SK-N-SH (cell line): ENCODE measurements around the gene OR6C2.

Experiments
- CHD2 ChIP-seq: fragments of 150-350 bp; IDR thresholded peaks from 2 replicates; pipeline ENCODE4 v1.6.1; 2018; ENCODE audit warnings: low read length; ENCODE audit not compliant: partially characterized antibody
- EP300 ChIP-seq, 2 experiments: IDR thresholded peaks; 2 replicates each; pipeline versions ENCODE4 v1.4.0 to v1.6.1; 2012; ENCODE audit warnings: borderline replicate concordance in 1 of 2, low read depth in 1 of 2, low read length in 1 of 2
- FOXM1 ChIP-seq: IDR thresholded peaks from 2 replicates; pipeline ENCODE4 v1.4.0; 2012; ENCODE audit warnings: low read depth, mild to moderate bottlenecking
- POLR2AphosphoS5 ChIP-seq: IDR thresholded peaks from 2 replicates; pipeline ENCODE4 v1.6.1; 2012; ENCODE audit warnings: low read depth, low read length
- RCOR1 ChIP-seq: fragments of 150-350 bp; IDR thresholded peaks from 2 replicates; pipeline ENCODE4 v1.6.1; 2017; ENCODE audit warnings: antibody characterized with exemption, low read length
- TAF1 ChIP-seq: IDR thresholded peaks from 2 replicates; pipeline ENCODE4 v1.6.1; 2012; ENCODE audit warnings: low read depth, mild to moderate bottlenecking, low read length, moderate library complexity, borderline replicate concordance
- TCF12 ChIP-seq: IDR thresholded peaks from 2 replicates; pipeline ENCODE4 v1.4.0; 2012
- TEAD4 ChIP-seq: IDR thresholded peaks from 2 replicates; pipeline ENCODE4 v1.4.0; 2012; ENCODE audit warnings: mild to moderate bottlenecking, borderline replicate concordance; ENCODE audit not compliant: insufficient read depth
- YY1 ChIP-seq: IDR thresholded peaks from 2 replicates; pipeline ENCODE4 v1.4.0; 2012; ENCODE audit warnings: low read depth, mild to moderate bottlenecking
- TF ChIP-seq, protein P1 (sequence below): fragments of 200-600 bp; sonication (generic); IDR thresholded peaks from 2 replicates; pipeline ENCODE4 v1.6.1; 2017; ENCODE audit warnings: antibody characterized with exemption, mild to moderate bottlenecking, moderate library complexity
- TF ChIP-seq, protein P2 (sequence below): IDR thresholded peaks from 2 replicates; pipeline ENCODE4 v1.4.0; 2012; ENCODE audit warnings: low read depth, borderline replicate concordance
- TF ChIP-seq, protein P3 (sequence below): IDR thresholded peaks from 2 replicates; pipeline ENCODE4 v1.4.0; 2012; ENCODE audit warnings: low read depth
- TF ChIP-seq, protein P4 (sequence below): IDR thresholded peaks from 2 replicates; pipeline ENCODE4 v1.6.1; 2012; ENCODE audit warnings: mild to moderate bottlenecking, low read depth, low read length, moderate library complexity

DNA sequence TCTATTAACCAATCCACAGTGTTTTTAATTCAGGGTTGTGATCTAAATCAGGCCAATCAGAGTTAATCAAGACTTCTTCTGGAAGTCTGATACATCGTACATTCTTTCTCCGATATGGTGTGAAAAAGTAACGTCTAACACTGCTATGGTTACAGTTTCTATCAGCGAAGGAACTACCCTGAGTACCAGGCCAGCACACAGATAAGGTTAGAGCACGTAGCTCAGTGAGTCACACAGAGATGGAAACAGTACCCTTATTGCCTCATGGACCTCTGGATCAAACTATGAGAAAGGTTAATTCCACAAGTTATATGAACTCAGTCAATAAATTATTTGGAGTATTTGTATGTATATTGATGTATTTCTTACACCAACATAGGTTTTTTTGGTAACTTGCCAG lies 51.6 kb downstream of the OR6C2 start:
- TF ChIP-seq EP300 (IDR thresholded peaks at IDR 0.05; ENCODE audit: borderline replicate concordance in 1 of 2, low read depth in 1 of 2, low read length in 1 of 2) (no peak), RCOR1 (no peak), CHD2 (no peak), POLR2AphosphoS5 (no peak), TAF1 (no peak), FOXM1 (no peak), TCF12 (no peak), YY1 (no peak), TEAD4 (no peak)
- TF ChIP-seq, protein P1, sequence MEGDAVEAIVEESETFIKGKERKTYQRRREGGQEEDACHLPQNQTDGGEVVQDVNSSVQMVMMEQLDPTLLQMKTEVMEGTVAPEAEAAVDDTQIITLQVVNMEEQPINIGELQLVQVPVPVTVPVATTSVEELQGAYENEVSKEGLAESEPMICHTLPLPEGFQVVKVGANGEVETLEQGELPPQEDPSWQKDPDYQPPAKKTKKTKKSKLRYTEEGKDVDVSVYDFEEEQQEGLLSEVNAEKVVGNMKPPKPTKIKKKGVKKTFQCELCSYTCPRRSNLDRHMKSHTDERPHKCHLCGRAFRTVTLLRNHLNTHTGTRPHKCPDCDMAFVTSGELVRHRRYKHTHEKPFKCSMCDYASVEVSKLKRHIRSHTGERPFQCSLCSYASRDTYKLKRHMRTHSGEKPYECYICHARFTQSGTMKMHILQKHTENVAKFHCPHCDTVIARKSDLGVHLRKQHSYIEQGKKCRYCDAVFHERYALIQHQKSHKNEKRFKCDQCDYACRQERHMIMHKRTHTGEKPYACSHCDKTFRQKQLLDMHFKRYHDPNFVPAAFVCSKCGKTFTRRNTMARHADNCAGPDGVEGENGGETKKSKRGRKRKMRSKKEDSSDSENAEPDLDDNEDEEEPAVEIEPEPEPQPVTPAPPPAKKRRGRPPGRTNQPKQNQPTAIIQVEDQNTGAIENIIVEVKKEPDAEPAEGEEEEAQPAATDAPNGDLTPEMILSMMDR, result no peak
- TF ChIP-seq, protein P2, sequence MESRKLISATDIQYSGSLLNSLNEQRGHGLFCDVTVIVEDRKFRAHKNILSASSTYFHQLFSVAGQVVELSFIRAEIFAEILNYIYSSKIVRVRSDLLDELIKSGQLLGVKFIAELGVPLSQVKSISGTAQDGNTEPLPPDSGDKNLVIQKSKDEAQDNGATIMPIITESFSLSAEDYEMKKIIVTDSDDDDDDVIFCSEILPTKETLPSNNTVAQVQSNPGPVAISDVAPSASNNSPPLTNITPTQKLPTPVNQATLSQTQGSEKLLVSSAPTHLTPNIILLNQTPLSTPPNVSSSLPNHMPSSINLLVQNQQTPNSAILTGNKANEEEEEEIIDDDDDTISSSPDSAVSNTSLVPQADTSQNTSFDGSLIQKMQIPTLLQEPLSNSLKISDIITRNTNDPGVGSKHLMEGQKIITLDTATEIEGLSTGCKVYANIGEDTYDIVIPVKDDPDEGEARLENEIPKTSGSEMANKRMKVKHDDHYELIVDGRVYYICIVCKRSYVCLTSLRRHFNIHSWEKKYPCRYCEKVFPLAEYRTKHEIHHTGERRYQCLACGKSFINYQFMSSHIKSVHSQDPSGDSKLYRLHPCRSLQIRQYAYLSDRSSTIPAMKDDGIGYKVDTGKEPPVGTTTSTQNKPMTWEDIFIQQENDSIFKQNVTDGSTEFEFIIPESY, result no peak
- TF ChIP-seq, protein P3, sequence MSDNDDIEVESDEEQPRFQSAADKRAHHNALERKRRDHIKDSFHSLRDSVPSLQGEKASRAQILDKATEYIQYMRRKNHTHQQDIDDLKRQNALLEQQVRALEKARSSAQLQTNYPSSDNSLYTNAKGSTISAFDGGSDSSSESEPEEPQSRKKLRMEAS, result no peak
- TF ChIP-seq, protein P4, sequence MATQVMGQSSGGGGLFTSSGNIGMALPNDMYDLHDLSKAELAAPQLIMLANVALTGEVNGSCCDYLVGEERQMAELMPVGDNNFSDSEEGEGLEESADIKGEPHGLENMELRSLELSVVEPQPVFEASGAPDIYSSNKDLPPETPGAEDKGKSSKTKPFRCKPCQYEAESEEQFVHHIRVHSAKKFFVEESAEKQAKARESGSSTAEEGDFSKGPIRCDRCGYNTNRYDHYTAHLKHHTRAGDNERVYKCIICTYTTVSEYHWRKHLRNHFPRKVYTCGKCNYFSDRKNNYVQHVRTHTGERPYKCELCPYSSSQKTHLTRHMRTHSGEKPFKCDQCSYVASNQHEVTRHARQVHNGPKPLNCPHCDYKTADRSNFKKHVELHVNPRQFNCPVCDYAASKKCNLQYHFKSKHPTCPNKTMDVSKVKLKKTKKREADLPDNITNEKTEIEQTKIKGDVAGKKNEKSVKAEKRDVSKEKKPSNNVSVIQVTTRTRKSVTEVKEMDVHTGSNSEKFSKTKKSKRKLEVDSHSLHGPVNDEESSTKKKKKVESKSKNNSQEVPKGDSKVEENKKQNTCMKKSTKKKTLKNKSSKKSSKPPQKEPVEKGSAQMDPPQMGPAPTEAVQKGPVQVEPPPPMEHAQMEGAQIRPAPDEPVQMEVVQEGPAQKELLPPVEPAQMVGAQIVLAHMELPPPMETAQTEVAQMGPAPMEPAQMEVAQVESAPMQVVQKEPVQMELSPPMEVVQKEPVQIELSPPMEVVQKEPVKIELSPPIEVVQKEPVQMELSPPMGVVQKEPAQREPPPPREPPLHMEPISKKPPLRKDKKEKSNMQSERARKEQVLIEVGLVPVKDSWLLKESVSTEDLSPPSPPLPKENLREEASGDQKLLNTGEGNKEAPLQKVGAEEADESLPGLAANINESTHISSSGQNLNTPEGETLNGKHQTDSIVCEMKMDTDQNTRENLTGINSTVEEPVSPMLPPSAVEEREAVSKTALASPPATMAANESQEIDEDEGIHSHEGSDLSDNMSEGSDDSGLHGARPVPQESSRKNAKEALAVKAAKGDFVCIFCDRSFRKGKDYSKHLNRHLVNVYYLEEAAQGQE, result no peak
